ENCODE data around the gene FOXR1.
"Not testable (repeated sequence)": the region's sequence is repeated elsewhere in the genome, so short reads cannot be mapped to it uniquely, and the experiment has no call there.

FOXR1 gene

GRCh38 chr11:118948000-118948399 lies 23.6 kb upstream of the FOXR1 start:
- no peak for DNase-seq

- DNase-seq, result peak; percentile 27 to 63
Measured at GRCh38 chr11:118953265-118953664, 18.3 kb upstream of the FOXR1 start.

GRCh38 chr11:118953976-118954375 lies 17.6 kb upstream of the FOXR1 start:
- DNase-seq, result not testable (repeated sequence)

- DNase-seq, result peak; percentile 61 to 71
Measured at GRCh38 chr11:118956094-118956846, 15.3 kb upstream of the FOXR1 start, which contains the start of gene UPK2. TSS of gene UPK2 (plus strand) at chr11:118956298. CDS start at chr11:118956351, 53 bp downstream.

GRCh38 chr11:118956847-118957469 lies 14.6 kb upstream of the FOXR1 start:
- no peak for DNase-seq

- DNase-seq, result no peak
Measured at GRCh38 chr11:118957549-118957948, 14.0 kb upstream of the FOXR1 start.

GRCh38 chr11:118957968-118958367 lies 13.6 kb upstream of the FOXR1 start:
- DNase-seq, result no peak

GRCh38 chr11:118958577-118958976 lies 13.0 kb upstream of the FOXR1 start:
- no peak for DNase-seq

- no peak for DNase-seq
Measured at GRCh38 chr11:118961189-118961588, 10.4 kb upstream of the FOXR1 start.

- no peak for DNase-seq
Measured at GRCh38 chr11:118961591-118961990, 10.0 kb upstream of the FOXR1 start.

- DNase-seq, result not testable (repeated sequence)
Measured at GRCh38 chr11:118969508-118969907, 2.1 kb upstream of the FOXR1 start.

GRCh38 chr11:118973985-118974384 lies 2.4 kb downstream of the FOXR1 start:
- no peak for DNase-seq

- DNase-seq, result no peak
Measured at GRCh38 chr11:118975771-118976709, 4.5 kb downstream of the FOXR1 start.

- DNase-seq, result no peak
Measured at GRCh38 chr11:118979434-118979833, 7.9 kb downstream of the FOXR1 start.

- DNase-seq, result no peak
Measured at GRCh38 chr11:118980191-118980881, 8.8 kb downstream of the FOXR1 start.

- DNase-seq, result not testable (repeated sequence)
Measured at GRCh38 chr11:118984337-118984736, 12.8 kb downstream of the FOXR1 start.

GRCh38 chr11:118984825-118985224 lies 13.3 kb downstream of the FOXR1 start:
- DNase-seq, result no peak

- no peak for DNase-seq
Measured at GRCh38 chr11:118988280-118988679, 16.7 kb downstream of the FOXR1 start.

GRCh38 chr11:118991486-118992038 lies 20.0 kb downstream of the FOXR1 start:
- not testable (repeated sequence) for DNase-seq

GRCh38 chr11:118996926-118997626 lies 25.5 kb downstream of the FOXR1 start:
- DNase-seq, result no peak

GRCh38 chr11:118997627-118998387 lies 26.2 kb downstream of the FOXR1 start, which contains the start of gene CENATAC:
TSS of gene CENATAC (plus strand) at chr11:118998138. CDS start at chr11:118998198, 60 bp downstream.
- peak; percentile 70 to 74 for DNase-seq
